Hypothalamus (tissue), 51 donors: ENCODE measurements around the gene EIPR1.
A peak's percentile ranks its signal among the peaks of the same experiment; 100 is the strongest.

ENCODE experiments used
- DNase-seq, 51 donors: peaks; one replicate each; lab custom pipeline; 2025; lab: John Stamatoyannopoulos, UW

EIPR1 gene

GRCh38 chr2:3377612-3378432 lies at the start of gene EIPR1:
Gene EIPR1, minus strand, starts transcription at chr2:3377818. Its CDS starts 129 bp downstream, at chr2:3377689.
- peak; percentile 77 to 100 (median 96) for DNase-seq

- DNase-seq: no peak
Measured at GRCh38 chr2:3427272-3427671, 49.7 kb upstream of the EIPR1 start.

- DNase-seq: no peak
Measured at GRCh38 chr2:3426615-3427014, 49.0 kb upstream of the EIPR1 start.

GRCh38 chr2:3424171-3424795 lies 46.7 kb upstream of the EIPR1 start:
- no peak for DNase-seq

GRCh38 chr2:3423492-3424170 lies 46.0 kb upstream of the EIPR1 start:
- DNase-seq: peak in 25 of 51 donors; percentile 8 to 66 (median 31)

GRCh38 chr2:3422161-3422779 lies 44.7 kb upstream of the EIPR1 start:
- DNase-seq: no peak

- no peak for DNase-seq
Measured at GRCh38 chr2:3421580-3421979, 44.0 kb upstream of the EIPR1 start.

- DNase-seq: no peak
Measured at GRCh38 chr2:3420769-3421397, 43.3 kb upstream of the EIPR1 start.

GRCh38 chr2:3420076-3420768 lies 42.6 kb upstream of the EIPR1 start:
- DNase-seq: no peak

- no peak for DNase-seq
Measured at GRCh38 chr2:3418766-3419404, 41.3 kb upstream of the EIPR1 start.

- no peak for DNase-seq
Measured at GRCh38 chr2:3414133-3414860, 36.7 kb upstream of the EIPR1 start.

GRCh38 chr2:3413697-3414096 lies 36.1 kb upstream of the EIPR1 start:
- no peak for DNase-seq

- no peak for DNase-seq
Measured at GRCh38 chr2:3411103-3411502, 33.5 kb upstream of the EIPR1 start.

- DNase-seq: no peak
Measured at GRCh38 chr2:3409627-3410170, 32.1 kb upstream of the EIPR1 start.

- no peak for DNase-seq
Measured at GRCh38 chr2:3408781-3409180, 31.2 kb upstream of the EIPR1 start.

GRCh38 chr2:3406501-3406900 lies 28.9 kb upstream of the EIPR1 start:
- no peak for DNase-seq

- no peak for DNase-seq
Measured at GRCh38 chr2:3405876-3406275, 28.3 kb upstream of the EIPR1 start.

GRCh38 chr2:3405307-3405706 lies 27.7 kb upstream of the EIPR1 start:
- DNase-seq: no peak
